Fibroblast of the aortic adventitia (primary cell): Measurements from ENCODE around the gene DOK4. TPM values are rescaled to one million over a fixed set of nuclear protein-coding genes. Genes with fewer than 3 reads are reported as not detected.

Source experiments
- DNase-seq: peaks from one replicate; pipeline ENCODE4 v3.0.0-alpha.2; 2010; ENCODE audit warnings: low read depth
- H3K4me3 ChIP-seq: 2 replicates; pipeline ENCODE4 v1.5.1; 2011; ENCODE audit warnings: low read depth, mild to moderate bottlenecking, control low read depth, low read length, moderate library complexity
- CTCF ChIP-seq: IDR thresholded peaks from 2 replicates; pipeline ENCODE4 v1.5.1; 2011; ENCODE audit warnings: mild to moderate bottlenecking, low read length, control low read depth, inconsistent platforms; ENCODE audit not compliant: insufficient read depth
- total RNA-seq: library from RNA; depleted of rRNA; stranded (reverse); fragments of >200 nt; gene quantifications from 2 replicates; pipeline ENCODE4 v1.2.3, GENCODE V29; 2012; ENCODE audit warnings: low replicate concordance

DOK4 gene
- total RNA-seq, 1 donor: 29.6 TPM

- H3K4me3 ChIP-seq: no peak overlapping the region
- TF ChIP-seq CTCF: no peak
- DNase-seq: no peak
These were observed 28.7 kb upstream of the DOK4 start for GRCh38 chr16:57514791-57515600.

GRCh38 chr16:57514371-57514770, 28.1 kb upstream of the DOK4 start:
- no peak for TF ChIP-seq CTCF
- no peak for DNase-seq
- H3K4me3 ChIP-seq: no peak overlapping the region

- no peak for DNase-seq
- no peak for TF ChIP-seq CTCF
- H3K4me3 ChIP-seq: no peak overlapping the region
These were observed 27.2 kb upstream of the DOK4 start for GRCh38 chr16:57513371-57514102.

- DNase-seq: no peak
- no peak for TF ChIP-seq CTCF
- H3K4me3 ChIP-seq: no peak overlapping the region
These were observed 26.2 kb upstream of the DOK4 start for GRCh38 chr16:57512296-57513001.

- H3K4me3 ChIP-seq: no peak overlapping the region
- no peak for DNase-seq
- no peak for TF ChIP-seq CTCF
These were observed 24.0 kb upstream of the DOK4 start for GRCh38 chr16:57510016-57510871.
